ENCODE data around the gene CFAP299. TPM values are rescaled to one million over a fixed set of nuclear protein-coding genes. Genes with fewer than 3 reads are reported as not detected.

CFAP299 gene
- total RNA-seq, 2 experiments from 2014 or later: not detected

DNA sequence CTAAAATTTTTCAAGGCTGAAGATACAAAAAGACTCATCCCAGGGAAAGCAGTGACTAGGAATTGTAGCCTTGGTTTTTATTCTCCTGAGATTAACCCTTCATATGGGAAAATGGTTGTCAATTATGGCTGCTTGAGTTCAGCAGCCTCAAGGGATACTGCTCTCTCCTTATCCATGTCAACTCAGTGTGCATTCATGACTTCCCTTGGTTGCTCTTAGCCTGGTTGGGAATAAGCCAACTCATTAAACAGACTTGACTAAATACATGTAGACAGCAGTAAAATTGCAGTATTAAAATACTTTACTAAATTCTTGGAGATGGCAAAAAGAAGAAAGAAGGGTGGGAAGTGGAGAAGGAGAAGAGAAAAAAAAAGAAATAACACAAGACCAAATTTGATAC lies 650.5 kb downstream of the CFAP299 start:
- DNase-seq (no peak), ATAC-seq (no peak)
- Mint-ChIP-seq H3K27me3 (peaks cover 9% of the 10 kb centered on the region), H3K9me3 (ENCODE audit: low read depth) (no peaks in the 10 kb centered on the region), H3K4me1 (no peaks in the 10 kb centered on the region), H3K27ac (no peak overlapping the region), H3K4me3 (no peak overlapping the region), H3K36me3 (ENCODE audit: low read depth) (no peaks in the 10 kb centered on the region)
- intact Hi-C loops (cut with DNase I, micrococcal nuclease): loop anchor here in 1 of 2 experiments (5.0 kb wide), 1 partner anchor 366 kb away; no protein-coding TSS in a partner anchor
- ChIA-PET CTCF (no interaction called here), POLR2A (no interaction called here)

DNA sequence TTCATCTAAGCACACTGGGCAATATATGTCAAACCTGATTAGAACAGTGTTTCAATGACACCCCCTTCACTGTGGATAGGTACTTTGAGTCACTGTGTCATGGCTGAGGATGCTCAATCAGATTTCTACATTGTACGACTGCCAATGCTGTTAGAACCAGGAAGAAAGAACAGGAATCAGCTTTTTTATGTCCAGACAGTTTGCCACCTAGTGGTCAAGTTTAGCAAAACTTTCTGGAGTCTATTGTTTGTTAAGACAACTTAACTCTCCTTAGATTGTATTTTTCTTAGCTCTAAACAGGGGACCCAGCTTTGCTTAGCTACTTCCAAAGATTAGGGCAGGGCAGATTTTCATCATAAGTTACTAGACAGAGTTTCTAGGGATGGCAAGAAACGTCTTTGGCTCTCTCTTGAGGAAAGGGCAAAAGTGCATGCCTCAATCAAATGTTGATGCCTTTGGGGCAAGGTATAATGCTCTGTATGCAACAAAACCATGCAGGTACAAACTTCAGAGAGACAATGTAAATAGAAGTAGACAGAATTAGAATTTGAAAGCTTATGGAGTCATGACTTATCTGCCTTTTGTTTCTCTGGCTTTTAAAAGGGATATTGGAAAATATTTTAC lies 654.5 kb downstream of the CFAP299 start:
- no peak for DNase-seq
- POLR2A ChIA-PET: no interaction called here
- CTCF ChIA-PET: interaction anchor here (0.6 to 2.0 kb wide), 20 partner anchors 9 to 657 kb away, joined by 3 to 12 read pairs (median 4); no protein-coding TSS in a partner anchor
- Mint-ChIP-seq H3K9me3 (ENCODE audit: low read depth) (no peaks in the 10 kb centered on the region), H3K4me3 (no peak overlapping the region), H3K27ac (no peak overlapping the region), H3K36me3 (ENCODE audit: low read depth) (no peaks in the 10 kb centered on the region), H3K4me1 (no peaks in the 10 kb centered on the region), H3K27me3 (peaks cover 4% of the 10 kb centered on the region)
- ATAC-seq: peak; percentile 49
- intact Hi-C loops (cut with DNase I, micrococcal nuclease): loop anchor here (1.0 to 5.0 kb wide), 3 partner anchors 362 to 628 kb away; no protein-coding TSS in a partner anchor

DNA sequence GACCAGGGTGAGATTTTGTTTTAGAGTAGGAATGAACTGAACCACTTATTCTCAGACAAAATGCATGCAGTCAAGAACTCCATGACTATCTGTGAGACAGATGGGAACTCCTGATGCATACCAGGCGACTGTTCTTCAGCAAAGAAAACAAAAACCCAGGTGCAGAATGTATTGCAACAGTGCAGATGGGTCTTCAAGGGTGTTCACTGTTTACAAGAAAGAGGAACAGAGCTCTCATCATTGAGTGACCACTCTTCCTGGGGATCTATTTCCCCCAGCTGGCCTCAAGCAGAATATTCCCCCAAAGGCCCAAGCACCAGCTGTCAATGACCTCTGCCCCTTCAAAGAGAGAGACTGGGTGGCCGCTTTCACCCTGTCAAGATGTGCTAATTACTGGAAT lies 655.3 kb downstream of the CFAP299 start:
- H3K4me1 Mint-ChIP-seq: no peaks in the 10 kb centered on the region
- intact Hi-C loops (cut with DNase I, micrococcal nuclease): loop anchor here (1.0 kb wide), 1 partner anchor 629 kb away; no protein-coding TSS in a partner anchor
- peaks cover 4% of the 10 kb centered on the region for H3K27me3 Mint-ChIP-seq
- ChIA-PET POLR2A (no interaction called here), CTCF (interaction anchor here (1.1 to 2.0 kb wide), 5 partner anchors 10 to 632 kb away, joined by 3 to 11 read pairs (median 6); no protein-coding TSS in a partner anchor)
- ATAC-seq: no peak
- DNase-seq: no peak
- H3K27ac Mint-ChIP-seq: no peak overlapping the region
- H3K4me3 Mint-ChIP-seq: no peak overlapping the region
- H3K9me3 Mint-ChIP-seq (ENCODE audit: low read depth): no peaks in the 10 kb centered on the region
- H3K36me3 Mint-ChIP-seq (ENCODE audit: low read depth): no peaks in the 10 kb centered on the region

DNA sequence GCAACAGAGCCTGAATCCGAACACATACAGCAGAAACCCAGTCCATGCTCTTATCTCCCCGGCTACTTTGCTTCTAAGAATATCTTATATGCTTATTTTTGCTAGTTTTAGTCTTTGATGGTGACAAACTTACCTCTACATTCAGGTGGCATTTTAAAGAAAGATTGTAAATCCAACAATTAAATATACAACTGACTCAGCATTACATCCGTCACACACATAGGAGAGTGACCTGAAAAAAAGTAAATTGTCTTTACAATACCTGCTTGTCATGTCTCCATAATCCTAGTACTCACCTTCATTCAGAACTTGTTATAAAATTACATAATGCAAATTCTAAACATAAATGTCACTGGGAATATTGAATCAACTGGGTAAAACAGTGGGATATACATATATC lies 664.4 kb downstream of the CFAP299 start:
- Mint-ChIP-seq H3K4me3 (no peak overlapping the region), H3K4me1 (no peaks in the 10 kb centered on the region), H3K36me3 (ENCODE audit: low read depth) (no peaks in the 10 kb centered on the region), H3K27ac (no peak overlapping the region), H3K9me3 (ENCODE audit: low read depth) (no peaks in the 10 kb centered on the region), H3K27me3 (peaks cover 12% of the 10 kb centered on the region)
- POLR2A ChIA-PET: no interaction called here
- ATAC-seq: no peak
- CTCF ChIA-PET: no interaction called here
- DNase-seq: no peak
- intact Hi-C loops (cut with DNase I, micrococcal nuclease): no loop called here

- intact Hi-C loops (cut with DNase I, micrococcal nuclease): no loop called here
- CTCF ChIA-PET: no interaction called here
- Mint-ChIP-seq H3K27me3 (peaks cover 5% of the 10 kb centered on the region), H3K4me3 (no peak overlapping the region), H3K27ac (no peak overlapping the region), H3K9me3 (ENCODE audit: low read depth) (no peaks in the 10 kb centered on the region), H3K36me3 (ENCODE audit: low read depth) (no peaks in the 10 kb centered on the region), H3K4me1 (no peaks in the 10 kb centered on the region)
- ATAC-seq: no peak
- POLR2A ChIA-PET: no interaction called here
- DNase-seq: no peak
Observed at GRCh38 chr4:81003597-81004111, 668.1 kb downstream of the CFAP299 start.

DNA sequence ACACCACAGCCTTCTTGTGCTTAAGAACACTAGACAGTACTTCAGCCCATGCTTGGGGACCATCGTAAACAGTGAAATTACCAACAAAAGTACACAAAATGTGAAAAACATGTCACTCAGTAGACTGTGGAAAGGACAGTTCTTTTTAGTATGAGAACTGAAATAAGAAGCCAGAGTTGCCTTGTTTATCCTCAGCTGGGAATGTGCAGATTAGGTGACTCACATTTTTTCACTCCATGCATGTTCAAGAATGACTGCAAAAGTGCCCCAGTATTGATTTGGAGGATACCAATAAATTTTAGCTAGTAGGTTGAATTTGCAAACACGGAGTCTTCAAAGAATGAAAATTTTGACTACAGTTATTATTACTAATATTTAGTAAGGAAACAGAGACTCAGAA lies 671.9 kb downstream of the CFAP299 start:
- H3K27ac Mint-ChIP-seq: no peak overlapping the region
- CTCF ChIA-PET: interaction anchor here (1.0 kb wide), 1 partner anchor 49 kb away, joined by 3 read pairs; no protein-coding TSS in a partner anchor

More for the DNA sequence above, 671.9 kb downstream of the CFAP299 start:
- H3K4me1 Mint-ChIP-seq: no peaks in the 10 kb centered on the region
- H3K9me3 Mint-ChIP-seq (ENCODE audit: low read depth): no peaks in the 10 kb centered on the region
- intact Hi-C loops (cut with DNase I, micrococcal nuclease): no loop called here
- POLR2A ChIA-PET: no interaction called here
- H3K4me3 Mint-ChIP-seq: no peak overlapping the region
- peaks cover 8% of the 10 kb centered on the region for H3K27me3 Mint-ChIP-seq
- ATAC-seq (no peak), DNase-seq (no peak)
- H3K36me3 Mint-ChIP-seq (ENCODE audit: low read depth): no peaks in the 10 kb centered on the region

Other genes starting within 250 kb of the CFAP299 start
- gene PRDM8, start 138.2 kb upstream of the CFAP299 start, total RNA-seq: 1 to 10 TPM; 1.4 to 1.6 TPM
- not detected for gene FGF5, start 69.1 kb upstream of the CFAP299 start, total RNA-seq